Sigmoid colon (tissue), 7 donors: ENCODE data around the gene FAM81A. TPM values are rescaled to one million over a fixed set of nuclear protein-coding genes. Genes with fewer than 3 reads are reported as not detected.

Source experiments
- DNase-seq: peaks from one replicate; pipeline ENCODE4 v3.0.0-alpha.2; 2019
- H3K27ac ChIP-seq, 4 donors: fragments of 200-600 bp; sonication (generic); one replicate each; pipeline ENCODE4 v1.5.1; 2016 to 2019; ENCODE audit warnings: mild to moderate bottlenecking in 1 of 4
- H3K27me3 ChIP-seq, 3 donors: fragments of 200-600 bp; sonication (generic); one replicate each; pipeline ENCODE4 v1.5.1; 2019; ENCODE audit warnings: mild to moderate bottlenecking in 1 of 3
- H3K36me3 ChIP-seq, 4 donors: fragments of 200-600 bp; sonication (generic); one replicate each; pipeline ENCODE4 v1.5.1; 2016 to 2019
- H3K4me1 ChIP-seq, 4 donors: fragments of 200-600 bp; sonication (generic); one replicate each; pipeline ENCODE4 v1.5.1; 2017 to 2019
- H3K4me3 ChIP-seq, 4 donors: fragments of 200-600 bp; sonication (generic); one replicate each; pipeline ENCODE4 v1.5.1; 2017 to 2019; ENCODE audit warnings: mild to moderate bottlenecking in 2 of 4, moderate library complexity in 1 of 4
- H3K9me3 ChIP-seq, 4 donors: fragments of 200-600 bp in 3 of 4; sonication (generic) in 3 of 4; one replicate each; pipeline versions ENCODE4 v1.5.1 to v1.6.1; 2013 to 2019
- EP300 ChIP-seq, 4 donors: sonication (generic); formaldehyde crosslinking; IDR thresholded peaks; one replicate each; pipeline ENCODE4 v1.6.1; 2017; ENCODE audit warnings: antibody characterized with exemption in 4 of 4
- POLR2A ChIP-seq, 2 donors: fragments of 450-650 bp; IDR thresholded peaks; one replicate each; pipeline ENCODE4 v1.6.1; 2016; ENCODE audit warnings: antibody characterized with exemption in 2 of 2, mild to moderate bottlenecking in 2 of 2, moderate library complexity in 2 of 2
- POLR2AphosphoS5 ChIP-seq, 4 donors: sonication (generic); formaldehyde crosslinking; IDR thresholded peaks; one replicate each; pipeline ENCODE4 v1.6.1; 2017; ENCODE audit warnings: antibody characterized with exemption in 4 of 4
- WGBS, 2 donors: extraction: QIAGEN DNeasy Blood & Tissue Kit; methylation state at CpG; one replicate each; pipeline ENCODE4 v1.1.7; 2013; 5-methylcytosine and 5-hydroxymethylcytosine counted together
- intact Hi-C: fragments of 100-400 bp; cut with DNase I; formaldehyde crosslinking; loops from one replicate; pipeline ENCODE4 v1.15.1; 2023
- polyA plus RNA-seq, 3 donors: library from polyadenylated mRNA; stranded (reverse); fragments of 200-250 nt; gene quantifications; one replicate each; pipeline ENCODE4 v1.2.3, GENCODE V29; 2013
- total RNA-seq, 4 donors: library from RNA; depleted of rRNA; stranded (reverse); fragments of >200 nt; gene quantifications; one replicate each; pipeline ENCODE4 v1.1.0, GENCODE V29; 2016
- TF ChIP-seq, protein P1 (sequence below), 4 experiments: fragments of 450-650 bp in 3 of 4; fragments of 200-600 bp in 1 of 4; IDR thresholded peaks; one replicate each; pipeline ENCODE4 v1.5.1; 2016 to 2019; ENCODE audit warnings: antibody characterized with exemption in 4 of 4, mild to moderate bottlenecking in 3 of 4, moderate library complexity in 2 of 4
- donor health status: healthy with polysubstance abuse.
- donor health status: Bipolar disorder and iron deficiency.
- donor health status: healthy.

Gene FAM81A
- total and polyA plus RNA-seq, 7 donors: under 0.01 to 4.7 (median 2.5) TPM; not detected in 1

DNA sequence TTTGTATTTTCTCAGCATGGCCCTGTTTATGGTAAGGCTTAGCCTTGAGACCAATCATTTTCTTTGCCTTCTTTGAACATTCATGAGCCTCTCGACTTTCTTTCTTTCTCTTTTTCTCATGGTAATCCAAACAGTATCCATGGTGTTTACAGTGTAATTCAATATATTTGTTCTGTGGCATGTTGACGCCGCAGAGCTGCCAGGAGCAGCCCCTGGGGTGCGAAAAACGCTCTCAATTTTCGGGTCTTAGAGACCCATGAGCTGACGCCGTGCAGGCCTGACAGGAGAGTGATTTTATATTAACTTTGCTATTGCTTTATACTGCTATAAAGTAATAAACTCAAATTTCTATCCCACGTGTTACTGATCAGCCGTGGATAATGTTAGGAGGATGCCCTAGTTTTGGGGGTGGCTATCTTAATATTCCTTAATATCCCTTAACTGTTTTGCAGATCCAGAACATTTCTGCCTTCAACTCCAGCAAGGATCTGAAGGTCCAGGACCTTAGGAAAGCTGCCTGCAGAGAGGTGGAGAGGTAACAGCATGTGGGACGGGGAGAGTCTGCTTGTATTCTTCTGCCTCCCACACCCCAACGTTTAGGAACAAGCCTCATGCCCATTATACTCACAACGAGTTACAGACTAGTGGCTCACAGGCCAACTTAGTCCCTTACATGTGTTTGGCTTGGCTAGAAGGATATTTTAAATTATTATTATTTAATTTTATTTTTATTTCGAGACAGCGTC, 36.0 kb upstream of the FAM81A start:
- Histone ChIP-seq H3K36me3 (no peaks in the 10 kb centered on the region), H3K27ac (no peak overlapping the region), H3K9me3 (no peaks in the 10 kb centered on the region), H3K4me1 (no peaks in the 10 kb centered on the region), H3K4me3 (no peak overlapping the region), H3K27me3 (no peaks in the 10 kb centered on the region)
- 22 to 64% methylated on average over 15 of the region's 15 CpGs for WGBS, 2 donors
- TF ChIP-seq EP300 (IDR thresholded peaks at IDR 0.05): no peak
- TF ChIP-seq POLR2A (IDR thresholded peaks at IDR 0.05): no peak
- no peak for TF ChIP-seq POLR2AphosphoS5 (IDR thresholded peaks at IDR 0.05)
- TF ChIP-seq, protein P1, sequence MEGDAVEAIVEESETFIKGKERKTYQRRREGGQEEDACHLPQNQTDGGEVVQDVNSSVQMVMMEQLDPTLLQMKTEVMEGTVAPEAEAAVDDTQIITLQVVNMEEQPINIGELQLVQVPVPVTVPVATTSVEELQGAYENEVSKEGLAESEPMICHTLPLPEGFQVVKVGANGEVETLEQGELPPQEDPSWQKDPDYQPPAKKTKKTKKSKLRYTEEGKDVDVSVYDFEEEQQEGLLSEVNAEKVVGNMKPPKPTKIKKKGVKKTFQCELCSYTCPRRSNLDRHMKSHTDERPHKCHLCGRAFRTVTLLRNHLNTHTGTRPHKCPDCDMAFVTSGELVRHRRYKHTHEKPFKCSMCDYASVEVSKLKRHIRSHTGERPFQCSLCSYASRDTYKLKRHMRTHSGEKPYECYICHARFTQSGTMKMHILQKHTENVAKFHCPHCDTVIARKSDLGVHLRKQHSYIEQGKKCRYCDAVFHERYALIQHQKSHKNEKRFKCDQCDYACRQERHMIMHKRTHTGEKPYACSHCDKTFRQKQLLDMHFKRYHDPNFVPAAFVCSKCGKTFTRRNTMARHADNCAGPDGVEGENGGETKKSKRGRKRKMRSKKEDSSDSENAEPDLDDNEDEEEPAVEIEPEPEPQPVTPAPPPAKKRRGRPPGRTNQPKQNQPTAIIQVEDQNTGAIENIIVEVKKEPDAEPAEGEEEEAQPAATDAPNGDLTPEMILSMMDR (IDR thresholded peaks at IDR 0.05): no peak
- no peak for DNase-seq
- intact Hi-C loops: no loop called here

DNA sequence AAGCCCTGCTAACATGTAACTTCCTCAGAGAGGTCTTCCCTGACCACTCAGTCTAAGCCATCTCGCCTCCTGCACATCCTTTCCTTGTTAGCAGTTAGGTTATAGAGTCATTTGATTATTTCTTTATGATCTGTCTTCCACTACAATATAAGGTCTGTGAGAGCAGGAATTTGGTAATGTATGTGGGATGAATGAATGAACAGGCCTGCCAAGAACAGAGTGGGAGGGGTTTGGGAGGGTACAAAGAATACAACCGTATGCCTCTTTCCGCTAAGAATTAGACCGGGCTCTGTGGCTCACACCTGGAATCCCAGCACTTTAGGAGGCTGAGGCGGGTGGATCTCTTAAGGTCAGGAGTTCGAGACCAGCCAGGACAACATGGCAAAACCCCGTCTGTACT, 32.9 kb upstream of the FAM81A start:
- DNase-seq: no peak
- no peaks in the 10 kb centered on the region for H3K27me3 ChIP-seq
- no peaks in the 10 kb centered on the region for H3K36me3 ChIP-seq
- H3K4me3 ChIP-seq: no peak overlapping the region
- H3K27ac ChIP-seq: no peak overlapping the region
- H3K9me3 ChIP-seq: no peaks in the 10 kb centered on the region
- H3K4me1 ChIP-seq: no peaks in the 10 kb centered on the region
- 25 to 65% methylated on average over 7 of the region's 7 CpGs for WGBS, 2 donors
- TF ChIP-seq POLR2AphosphoS5 (IDR thresholded peaks at IDR 0.05): no peak
- intact Hi-C loops: no loop called here

DNA sequence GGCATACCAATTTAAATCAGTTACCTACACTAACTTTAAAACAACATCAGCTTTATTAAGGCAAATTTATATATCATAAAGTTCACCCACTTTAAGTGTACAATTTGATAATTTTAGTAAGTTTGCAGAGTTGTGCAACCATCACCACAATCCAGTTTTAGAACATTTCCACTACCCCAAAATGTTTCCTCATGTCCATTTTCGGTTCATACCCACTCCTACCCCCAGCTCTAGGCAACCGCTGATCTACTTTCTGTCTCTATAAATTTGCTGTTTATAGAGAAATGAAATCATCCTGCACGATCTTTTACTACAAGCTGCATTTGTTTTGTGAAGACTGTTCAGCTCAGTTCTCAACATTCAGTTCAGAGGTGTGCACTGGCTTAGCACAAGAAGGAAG, 31.5 kb upstream of the FAM81A start:
- no peak for DNase-seq
- Histone ChIP-seq H3K4me1 (no peaks in the 10 kb centered on the region), H3K9me3 (no peaks in the 10 kb centered on the region), H3K36me3 (no peaks in the 10 kb centered on the region), H3K27me3 (no peaks in the 10 kb centered on the region), H3K27ac (no peak overlapping the region), H3K4me3 (no peak overlapping the region)
- WGBS, 2 donors: 52 to 53% methylated on average over 3 of the region's 3 CpGs
- TF ChIP-seq POLR2A (IDR thresholded peaks at IDR 0.05): no peak
- TF ChIP-seq EP300 (IDR thresholded peaks at IDR 0.05): no peak
- no peak for TF ChIP-seq POLR2AphosphoS5 (IDR thresholded peaks at IDR 0.05)
- TF ChIP-seq, protein P1 (IDR thresholded peaks at IDR 0.05): no peak
- intact Hi-C loops: no loop called here

DNA sequence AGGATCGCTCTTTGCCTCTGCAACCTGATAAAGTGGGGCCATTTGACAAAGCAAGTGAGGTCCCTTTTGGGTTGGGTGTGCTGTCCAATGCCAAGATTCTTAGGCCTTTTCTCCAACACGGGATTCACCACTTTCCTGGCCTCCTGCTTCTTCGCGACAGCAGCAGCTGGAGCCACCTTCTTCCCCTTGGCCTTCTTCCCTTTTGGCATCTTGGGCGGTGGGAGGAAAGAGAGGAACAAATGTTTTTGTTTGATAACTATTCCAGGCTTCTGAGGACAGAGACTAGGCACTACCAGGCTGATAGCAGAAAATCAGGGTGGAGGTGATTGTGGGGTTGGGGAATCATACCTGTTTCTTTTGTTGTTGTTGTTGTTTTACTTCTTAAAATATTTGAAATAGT, 30.0 kb upstream of the FAM81A start:
- Histone ChIP-seq H3K27me3 (no peaks in the 10 kb centered on the region), H3K9me3 (no peaks in the 10 kb centered on the region), H3K36me3 (no peaks in the 10 kb centered on the region), H3K4me3 (no peak overlapping the region), H3K4me1 (no peaks in the 10 kb centered on the region), H3K27ac (no peak overlapping the region)
- WGBS, 2 donors: 69 to 83% methylated on average over 5 of the region's 5 CpGs
- intact Hi-C loops: no loop called here
- TF ChIP-seq EP300 (IDR thresholded peaks at IDR 0.05) (no peak), POLR2AphosphoS5 (IDR thresholded peaks at IDR 0.05) (no peak), POLR2A (IDR thresholded peaks at IDR 0.05) (no peak)
- TF ChIP-seq, protein P1 (IDR thresholded peaks at IDR 0.05): no peak
- no peak for DNase-seq

DNA sequence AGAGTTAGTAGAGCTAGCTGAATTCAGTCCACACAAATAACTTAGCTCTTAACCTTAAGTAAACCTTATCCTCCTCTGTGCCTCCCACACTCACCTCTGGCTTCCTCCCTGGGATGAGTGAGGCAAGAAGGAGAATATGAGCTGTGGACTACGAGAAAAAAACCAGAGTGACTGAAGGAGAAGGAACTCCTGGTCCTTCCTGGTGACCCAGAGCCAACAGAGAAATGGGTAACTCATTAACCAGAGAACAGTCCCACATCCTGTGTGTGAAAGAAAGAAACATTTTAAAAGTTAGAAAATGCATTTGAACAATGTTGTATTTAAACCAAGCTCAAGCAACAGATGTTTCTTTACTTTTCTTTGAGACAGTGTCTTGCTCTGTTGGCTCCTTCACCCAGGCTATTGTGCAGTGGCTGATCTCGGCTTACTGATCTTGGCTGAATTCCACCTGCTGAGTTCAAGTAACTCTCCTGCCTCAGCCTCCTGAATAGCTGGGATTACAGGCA, 27.5 kb upstream of the FAM81A start:
- H3K4me3 ChIP-seq: no peak overlapping the region
- H3K27me3 ChIP-seq: no peaks in the 10 kb centered on the region
- H3K4me1 ChIP-seq: no peaks in the 10 kb centered on the region
- TF ChIP-seq POLR2AphosphoS5 (IDR thresholded peaks at IDR 0.05) (no peak), EP300 (IDR thresholded peaks at IDR 0.05) (no peak), POLR2A (IDR thresholded peaks at IDR 0.05) (no peak)
- TF ChIP-seq, protein P1 (IDR thresholded peaks at IDR 0.05): no peak
- 3 to 16% methylated on average over 2 of the region's 2 CpGs for WGBS, 2 donors
- intact Hi-C loops: no loop called here
- no peak overlapping the region for H3K27ac ChIP-seq
- H3K36me3 ChIP-seq: no peaks in the 10 kb centered on the region
- H3K9me3 ChIP-seq: no peaks in the 10 kb centered on the region
- DNase-seq: no peak
